Glutamatergic neuron (in vitro differentiated cells): ENCODE data around the gene GNG7. TPM values are rescaled to one million over a fixed set of nuclear protein-coding genes. Genes with fewer than 3 reads are reported as not detected.

ENCODE experiments used
- DNase-seq: peaks from one replicate; pipeline ENCODE4 v3.0.0; 2022
- H3K27ac Mint-ChIP-seq: one replicate; pipeline ENCODE4 v1.8.0; 2020; ENCODE audit warnings: mild to moderate bottlenecking, mixed read lengths, inconsistent platforms; ENCODE audit not compliant: unreplicated experiment
- H3K27me3 Mint-ChIP-seq: one replicate; pipeline ENCODE4 v1.8.0; 2020; ENCODE audit warnings: mild to moderate bottlenecking, moderate library complexity, mixed read lengths, inconsistent platforms; ENCODE audit not compliant: unreplicated experiment
- H3K36me3 Mint-ChIP-seq: one replicate; pipeline ENCODE4 v1.8.0; 2020; ENCODE audit warnings: mild to moderate bottlenecking, mixed read lengths, inconsistent platforms; ENCODE audit not compliant: unreplicated experiment
- H3K4me1 Mint-ChIP-seq: one replicate; pipeline ENCODE4 v1.8.0; 2020; ENCODE audit warnings: mild to moderate bottlenecking, low read depth, mixed read lengths, inconsistent platforms; ENCODE audit not compliant: unreplicated experiment
- H3K4me3 Mint-ChIP-seq: one replicate; pipeline ENCODE4 v1.8.0; 2020; ENCODE audit warnings: mild to moderate bottlenecking, mixed read lengths, inconsistent platforms; ENCODE audit not compliant: unreplicated experiment
- H3K9me3 Mint-ChIP-seq: one replicate; pipeline ENCODE4 v1.8.0; 2020; ENCODE audit warnings: mild to moderate bottlenecking, moderate library complexity, mixed read lengths, inconsistent platforms; ENCODE audit not compliant: unreplicated experiment
- CTCF ChIP-seq: fragments of 200-600 bp; sonication (generic); IDR thresholded peaks from one replicate; pipeline ENCODE4 v1.5.0; 2021; ENCODE audit not compliant: partially characterized antibody, unreplicated experiment
- total RNA-seq: library from RNA; stranded (reverse); fragmentation: NEBNext Ultra II Directional; extraction: Animal tissue kit (Norgen Biotek cat#: 25700); gene quantifications from one replicate; pipeline ENCODE4 v1.2.1, GENCODE V29; 2021; ENCODE audit not compliant: unreplicated experiment

The GNG7 gene
- total RNA-seq, 1 donor from 2014 or later = 8.0 TPM

- Mint-ChIP-seq H3K9me3 (peaks cover 2% of the 10 kb centered on the region), H3K36me3 (no peaks in the 10 kb centered on the region), H3K27ac (no peak overlapping the region), H3K4me1 (no peaks in the 10 kb centered on the region), H3K4me3 (no peak overlapping the region), H3K27me3 (peaks cover 15% of the 10 kb centered on the region)
- no peak for DNase-seq
- no peak for TF ChIP-seq CTCF
These were observed 209.6 kb downstream of the GNG7 start for GRCh38 chr19:2492870-2493269.

DNA sequence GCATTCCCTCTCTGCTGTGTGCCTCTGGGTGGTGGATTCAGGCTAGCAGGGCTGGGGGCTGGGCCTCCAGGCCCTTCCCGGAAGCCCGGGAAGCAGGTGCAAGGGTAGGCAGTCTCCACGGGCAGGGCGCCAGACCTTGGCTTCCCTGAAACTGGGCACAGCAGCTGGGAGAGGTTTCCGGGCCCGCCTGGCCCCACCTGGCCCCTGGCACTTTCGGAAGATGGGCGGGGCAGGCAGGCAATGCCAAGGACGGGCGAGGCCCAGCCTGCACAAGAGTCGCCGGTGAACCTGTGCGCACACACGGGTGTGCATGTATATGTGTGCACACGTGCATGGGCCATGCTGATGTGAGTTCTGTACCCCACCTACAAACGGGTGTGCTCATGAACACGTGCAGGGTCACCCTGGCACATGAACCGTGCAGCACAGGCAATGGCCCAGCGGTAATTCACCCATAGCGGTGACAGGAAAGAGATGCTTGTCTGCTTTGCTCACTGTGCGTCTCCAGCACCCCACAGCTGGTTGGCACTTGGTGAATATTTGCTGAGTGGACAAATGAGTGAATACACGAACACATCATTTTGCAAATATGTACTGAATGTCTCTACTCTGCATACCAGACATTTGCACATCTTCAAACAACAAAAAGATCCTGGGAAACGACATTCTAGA is 211.2 kb downstream of the GNG7 start:
- TF ChIP-seq CTCF = no peak
- H3K4me3 Mint-ChIP-seq = no peak overlapping the region

DNA sequence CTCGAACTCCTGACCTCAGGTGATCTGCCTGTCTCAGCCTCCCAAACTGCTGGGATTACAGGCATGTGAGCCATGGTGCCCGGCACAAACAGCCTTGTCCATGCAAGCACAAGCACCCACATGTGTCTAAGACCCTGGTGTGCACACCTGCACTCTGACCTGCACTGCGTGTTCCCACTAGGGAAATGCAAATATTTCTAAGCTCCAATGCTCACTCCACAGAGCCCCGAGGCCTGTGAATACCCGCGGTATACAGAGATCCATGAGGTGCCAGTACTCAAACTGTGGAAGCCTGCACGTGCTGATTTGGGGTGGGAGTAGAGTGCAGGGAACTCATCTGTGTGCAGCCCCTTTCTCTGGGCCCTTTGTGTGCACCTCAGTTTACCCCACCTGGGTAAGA is 211.8 kb downstream of the GNG7 start:
- no peak for TF ChIP-seq CTCF
- H3K9me3 Mint-ChIP-seq = peaks cover 2% of the 10 kb centered on the region
- H3K4me3 Mint-ChIP-seq = no peak overlapping the region
- no peak overlapping the region for H3K27ac Mint-ChIP-seq
- H3K36me3 Mint-ChIP-seq = no peaks in the 10 kb centered on the region
- DNase-seq = no peak
- H3K27me3 Mint-ChIP-seq = peaks cover 23% of the 10 kb centered on the region
- H3K4me1 Mint-ChIP-seq = no peaks in the 10 kb centered on the region

More for the DNA sequence above, 211.2 kb downstream of the GNG7 start:
- H3K27me3 Mint-ChIP-seq = peaks cover 22% of the 10 kb centered on the region
- no peaks in the 10 kb centered on the region for H3K4me1 Mint-ChIP-seq
- peaks cover 2% of the 10 kb centered on the region for H3K9me3 Mint-ChIP-seq
- no peaks in the 10 kb centered on the region for H3K36me3 Mint-ChIP-seq
- no peak overlapping the region for H3K27ac Mint-ChIP-seq
- DNase-seq = no peak

DNA sequence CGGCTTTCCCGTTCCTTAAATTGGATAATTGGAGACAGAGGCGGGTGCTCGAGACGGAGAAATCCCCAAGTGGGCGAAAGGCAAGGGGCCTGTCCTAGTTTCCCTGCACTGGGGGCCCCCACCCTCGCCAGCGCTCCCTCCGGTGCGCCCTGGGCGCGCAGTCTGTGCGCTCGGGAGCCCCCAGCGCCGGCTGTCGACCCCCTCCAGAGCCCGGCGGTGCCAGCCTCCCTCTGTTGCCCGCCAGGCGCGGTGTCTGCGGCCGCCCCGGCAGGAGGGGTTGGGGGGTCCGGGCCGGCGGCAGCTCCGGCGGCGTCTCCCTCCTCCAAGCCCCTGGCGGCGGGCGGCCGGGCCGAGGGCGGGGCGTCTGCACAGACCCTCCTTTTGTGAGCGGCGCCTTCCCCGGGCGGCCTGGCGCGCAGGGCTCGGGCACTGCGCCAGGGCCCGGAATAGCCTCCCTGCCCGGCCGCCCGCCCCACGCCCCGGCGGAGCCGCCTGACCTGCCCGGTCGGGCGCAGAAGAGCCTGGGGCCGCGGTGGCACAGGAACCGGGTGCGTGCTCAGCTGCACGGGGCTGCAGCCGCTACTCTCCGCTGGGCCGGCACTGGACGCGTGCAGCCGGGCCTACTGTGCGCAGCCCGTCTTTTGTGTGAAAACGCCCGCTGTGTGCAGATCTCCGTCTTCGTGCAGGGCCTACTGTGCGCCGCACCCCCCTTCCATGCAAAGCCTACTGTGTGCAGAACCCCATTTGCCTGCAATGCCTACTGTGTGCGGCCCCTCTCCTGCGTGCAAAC is 213.4 kb downstream of the GNG7 start:
- TF ChIP-seq CTCF = no peak
- H3K4me1 Mint-ChIP-seq = no peaks in the 10 kb centered on the region
- peak overlapping the region; percentile 47 for H3K4me3 Mint-ChIP-seq
- peaks cover under 1% of the 10 kb centered on the region for H3K36me3 Mint-ChIP-seq
- DNase-seq = peak; percentile 74
- no peak overlapping the region for H3K27ac Mint-ChIP-seq
- H3K27me3 Mint-ChIP-seq = peaks cover 23% of the 10 kb centered on the region
- peaks cover 2% of the 10 kb centered on the region for H3K9me3 Mint-ChIP-seq

- no peak for DNase-seq
- Mint-ChIP-seq H3K27ac (no peak overlapping the region), H3K36me3 (peaks cover 7% of the 10 kb centered on the region), H3K9me3 (no peaks in the 10 kb centered on the region), H3K27me3 (peaks cover 20% of the 10 kb centered on the region), H3K4me3 (no peak overlapping the region), H3K4me1 (no peaks in the 10 kb centered on the region)
- TF ChIP-seq CTCF = no peak
These were observed 214.0 kb downstream of the GNG7 start for GRCh38 chr19:2488405-2488941.
